ENCODE measurements around the gene ERBB2. TPM values are rescaled to one million over a fixed set of nuclear protein-coding genes. Genes with fewer than 3 reads are reported as not detected.

ERBB2 gene
- total and polyA plus RNA-seq, 5 donors from 2014 or later, result 0.36 to 5.5 (median 0.67) TPM

DNA sequence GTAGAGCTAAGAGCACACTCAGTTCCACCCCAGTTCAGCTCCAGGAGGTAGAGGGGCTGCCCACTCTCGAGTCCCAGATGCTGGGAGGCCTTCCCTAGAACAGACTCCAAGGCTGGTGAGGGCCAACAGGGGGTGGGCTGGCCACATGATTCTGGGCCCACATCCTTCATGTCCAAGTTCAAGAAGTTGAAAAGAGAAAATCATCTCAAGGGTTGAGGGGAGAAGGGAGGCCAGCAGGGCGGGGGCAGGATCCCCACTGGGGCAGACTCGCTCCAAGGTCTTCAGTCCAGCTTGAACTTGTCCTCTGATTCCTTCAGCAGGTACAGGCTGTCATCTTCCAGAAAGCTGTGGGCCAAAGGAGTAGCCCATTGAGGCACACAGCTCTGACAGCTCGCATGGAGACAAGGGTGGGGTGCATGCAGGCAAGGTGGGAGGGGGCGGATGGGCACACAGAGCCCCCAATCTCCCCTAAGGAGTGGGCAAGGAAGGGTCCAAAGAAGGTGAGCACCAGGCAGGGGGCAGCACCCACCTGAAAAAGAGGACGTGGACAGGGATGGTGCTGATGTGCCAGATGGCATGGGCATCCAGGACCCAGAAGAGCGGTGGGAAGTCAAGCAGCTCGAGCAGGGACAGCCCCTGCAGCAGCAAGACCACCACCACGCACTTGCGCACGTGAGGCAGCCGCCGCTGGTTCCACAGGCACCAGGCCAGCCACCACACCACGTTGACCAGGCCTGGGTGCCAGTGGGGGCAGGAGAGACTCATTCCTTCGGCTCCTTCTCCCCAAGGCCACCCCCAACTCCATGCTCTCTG, 27.1 kb upstream of the ERBB2 start:
- Mint-ChIP-seq H3K36me3 (no peaks in the 10 kb centered on the region), H3K4me3 (no peak overlapping the region), H3K27ac (peak overlapping the region in 1 of 3 donors; percentile 90), H3K27me3 (peaks cover 17% of the 10 kb centered on the region), H3K9me3 (no peaks in the 10 kb centered on the region), H3K4me1 (peaks cover 0 to 35% (median 14%) of the 10 kb centered on the region in 4 donors)
- no peak for ATAC-seq (ENCODE audit: low read depth in 2 of 2)
- H3K27ac ChIP-seq (ENCODE audit: insufficient read depth, low read length, poor library complexity, severe bottlenecking), result no peak overlapping the region
- no peak overlapping the region for H3K4me3 ChIP-seq (ENCODE audit: low read depth, low read length)
- no peak for DNase-seq
- no peaks in the 10 kb centered on the region for H3K36me3 ChIP-seq (ENCODE audit: control insufficient read depth, insufficient read depth, low read length)
- H3K4me1 ChIP-seq (ENCODE audit: control insufficient read depth, insufficient read depth, low read length, poor library complexity, severe bottlenecking), result peaks cover 32% of the 10 kb centered on the region
- H3K27me3 ChIP-seq (ENCODE audit: control insufficient read depth, insufficient read depth, low read length), result peaks cover 2% of the 10 kb centered on the region
- no peaks in the 10 kb centered on the region for H3K9me3 ChIP-seq (ENCODE audit: control insufficient read depth in 2 of 2, low read length in 2 of 2)

- peaks cover 25% of the 10 kb centered on the region for H3K4me1 ChIP-seq (ENCODE audit: control insufficient read depth, insufficient read depth, low read length, poor library complexity, severe bottlenecking)
- DNase-seq (no peak), ATAC-seq (ENCODE audit: low read depth in 2 of 2) (no peak)
- H3K4me3 ChIP-seq (ENCODE audit: low read depth, low read length), result no peak overlapping the region
- H3K27me3 ChIP-seq (ENCODE audit: control insufficient read depth, insufficient read depth, low read length), result peaks cover 2% of the 10 kb centered on the region
- Mint-ChIP-seq H3K9me3 (no peaks in the 10 kb centered on the region), H3K36me3 (no peaks in the 10 kb centered on the region), H3K4me1 (peaks cover 0 to 39% (median 16%) of the 10 kb centered on the region in 4 donors), H3K4me3 (peak overlapping the region in 1 of 4 donors; percentile 21), H3K27me3 (peaks cover 14% of the 10 kb centered on the region), H3K27ac (no peak overlapping the region)
- H3K9me3 ChIP-seq (ENCODE audit: control insufficient read depth in 2 of 2, low read length in 2 of 2), result no peaks in the 10 kb centered on the region
- H3K36me3 ChIP-seq (ENCODE audit: control insufficient read depth, insufficient read depth, low read length), result no peaks in the 10 kb centered on the region
- H3K27ac ChIP-seq (ENCODE audit: insufficient read depth, low read length, poor library complexity, severe bottlenecking), result no peak overlapping the region
Observed at GRCh38 chr17:39673335-39674081, 26.4 kb upstream of the ERBB2 start.

GRCh38 chr17:39674179-39674578, 25.7 kb upstream of the ERBB2 start:
- Mint-ChIP-seq H3K36me3 (no peaks in the 10 kb centered on the region), H3K4me1 (peaks cover under 1 to 43% (median 17%) of the 10 kb centered on the region in 4 donors), H3K4me3 (no peak overlapping the region), H3K27ac (no peak overlapping the region), H3K27me3 (peaks cover 7% of the 10 kb centered on the region), H3K9me3 (no peaks in the 10 kb centered on the region)
- H3K4me3 ChIP-seq (ENCODE audit: low read depth, low read length), result no peak overlapping the region
- no peak for ATAC-seq (ENCODE audit: low read depth in 2 of 2)
- H3K4me1 ChIP-seq (ENCODE audit: control insufficient read depth, insufficient read depth, low read length, poor library complexity, severe bottlenecking), result peaks cover 28% of the 10 kb centered on the region
- no peaks in the 10 kb centered on the region for H3K9me3 ChIP-seq (ENCODE audit: control insufficient read depth in 2 of 2, low read length in 2 of 2)
- no peaks in the 10 kb centered on the region for H3K36me3 ChIP-seq (ENCODE audit: control insufficient read depth, insufficient read depth, low read length)
- no peaks in the 10 kb centered on the region for H3K27me3 ChIP-seq (ENCODE audit: control insufficient read depth, insufficient read depth, low read length)
- no peak overlapping the region for H3K27ac ChIP-seq (ENCODE audit: insufficient read depth, low read length, poor library complexity, severe bottlenecking)
- DNase-seq, result no peak

DNA sequence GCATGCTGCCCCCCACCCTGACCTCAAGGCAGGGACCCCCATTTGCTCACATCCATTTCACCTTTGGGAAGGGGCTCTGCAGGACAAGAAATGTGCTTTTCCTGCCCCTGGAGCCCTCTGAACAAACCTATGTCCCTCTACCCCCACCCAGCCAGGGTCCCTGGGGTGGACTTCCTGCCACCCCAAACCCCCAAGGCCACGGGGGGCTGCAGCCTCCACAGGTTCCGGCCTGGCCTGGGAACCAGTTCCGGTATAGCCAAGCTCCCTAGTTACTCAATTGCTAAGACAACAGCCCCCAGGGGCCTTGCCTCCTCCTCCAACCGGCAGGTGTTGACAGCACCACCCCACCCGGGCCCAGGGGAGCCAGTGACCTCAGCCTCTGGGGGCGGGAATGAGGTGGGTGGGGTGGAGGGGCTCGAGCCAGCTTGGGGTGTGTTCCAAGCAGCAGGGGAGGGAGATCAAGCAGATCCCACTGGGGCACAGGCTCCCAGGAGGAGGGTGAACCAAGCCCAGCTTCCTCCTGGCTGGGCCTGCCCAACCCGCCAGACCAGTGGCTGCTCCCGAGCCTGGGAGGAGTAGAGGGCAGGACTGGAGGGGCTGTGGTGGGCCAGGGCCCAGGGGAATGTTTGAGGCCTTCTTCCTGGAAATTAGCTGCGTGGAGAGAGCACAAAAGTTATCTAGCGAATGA, 25.0 kb upstream of the ERBB2 start:
- no peaks in the 10 kb centered on the region for H3K27me3 ChIP-seq (ENCODE audit: control insufficient read depth, insufficient read depth, low read length)
- H3K36me3 ChIP-seq (ENCODE audit: control insufficient read depth, insufficient read depth, low read length), result no peaks in the 10 kb centered on the region
- Mint-ChIP-seq H3K36me3 (peaks cover 4% of the 10 kb centered on the region), H3K27ac (peak overlapping the region in 2 of 3 donors; percentile 52 to 91), H3K9me3 (no peaks in the 10 kb centered on the region), H3K4me1 (peaks cover 7 to 46% (median 24%) of the 10 kb centered on the region in 4 donors), H3K27me3 (peaks cover 6% of the 10 kb centered on the region), H3K4me3 (peak overlapping the region in 2 of 4 donors; percentile 41 to 46)
- no peak for ATAC-seq (ENCODE audit: low read depth in 2 of 2)
- H3K4me1 ChIP-seq (ENCODE audit: control insufficient read depth, insufficient read depth, low read length, poor library complexity, severe bottlenecking), result peaks cover 34% of the 10 kb centered on the region
- DNase-seq, result no peak
- H3K9me3 ChIP-seq (ENCODE audit: control insufficient read depth in 2 of 2, low read length in 2 of 2), result no peaks in the 10 kb centered on the region
- H3K4me3 ChIP-seq (ENCODE audit: low read depth, low read length), result no peak overlapping the region
- H3K27ac ChIP-seq (ENCODE audit: insufficient read depth, low read length, poor library complexity, severe bottlenecking), result no peak overlapping the region

DNA sequence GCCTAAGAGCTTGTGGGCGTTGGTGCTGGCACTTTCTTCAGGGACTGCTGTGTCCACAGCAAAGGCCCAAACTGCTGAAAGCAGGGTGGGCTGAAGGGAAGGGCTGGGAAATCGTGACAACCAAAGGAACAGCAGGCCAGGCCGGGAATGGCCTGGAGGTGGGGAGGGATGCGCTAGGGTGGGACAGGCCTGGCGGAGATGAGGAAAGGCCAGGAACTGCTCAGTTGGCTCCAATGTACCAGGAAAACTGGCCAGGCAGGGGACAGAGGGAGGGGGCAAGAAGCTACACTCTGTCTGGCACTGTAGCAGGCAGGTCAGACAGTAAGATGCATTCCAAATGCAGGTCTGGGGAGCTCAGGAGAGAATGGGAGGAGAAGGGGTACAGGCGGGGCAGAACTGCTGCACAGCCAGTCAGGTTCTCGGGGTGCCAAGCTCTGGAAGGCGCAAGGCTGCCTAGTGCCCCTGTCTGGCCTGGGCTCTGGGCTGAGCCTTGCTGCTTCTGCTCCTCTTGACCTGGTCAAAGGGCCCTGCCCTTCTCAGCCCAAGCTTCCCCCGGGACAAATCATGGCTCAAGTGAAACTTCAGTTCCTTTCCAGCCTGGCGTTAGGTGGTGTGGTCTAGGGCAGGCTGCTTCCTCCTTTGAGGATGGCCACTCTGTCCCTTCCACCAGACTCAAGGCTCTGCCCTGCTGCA, 24.3 kb upstream of the ERBB2 start:
- H3K36me3 Mint-ChIP-seq, result peaks cover 8% of the 10 kb centered on the region
- H3K36me3 ChIP-seq (ENCODE audit: control insufficient read depth, insufficient read depth, low read length), result no peaks in the 10 kb centered on the region
- peaks cover 2% of the 10 kb centered on the region for H3K27me3 Mint-ChIP-seq
- H3K4me1 Mint-ChIP-seq, result peaks cover 14 to 53% (median 30%) of the 10 kb centered on the region in 4 donors
- DNase-seq (no peak), ATAC-seq (ENCODE audit: low read depth in 2 of 2) (no peak)
- H3K27me3 ChIP-seq (ENCODE audit: control insufficient read depth, insufficient read depth, low read length), result no peaks in the 10 kb centered on the region
- no peak overlapping the region for H3K4me3 ChIP-seq (ENCODE audit: low read depth, low read length)
- no peaks in the 10 kb centered on the region for H3K9me3 Mint-ChIP-seq
- H3K9me3 ChIP-seq (ENCODE audit: control insufficient read depth in 2 of 2, low read length in 2 of 2), result no peaks in the 10 kb centered on the region
- H3K4me3 Mint-ChIP-seq, result peak overlapping the region in 3 of 4 donors; percentile 37 to 50 (median 46)
- peak overlapping the region; percentile 49 for H3K27ac ChIP-seq (ENCODE audit: insufficient read depth, low read length, poor library complexity, severe bottlenecking)
- H3K27ac Mint-ChIP-seq, result peak overlapping the region; percentile 87 to 93 (median 91)
- peaks cover 41% of the 10 kb centered on the region for H3K4me1 ChIP-seq (ENCODE audit: control insufficient read depth, insufficient read depth, low read length, poor library complexity, severe bottlenecking)

- ATAC-seq (ENCODE audit: low read depth in 2 of 2), result peak; percentile 64 to 70
- Histone ChIP-seq H3K27me3 (ENCODE audit: control insufficient read depth, insufficient read depth, low read length) (no peaks in the 10 kb centered on the region), H3K4me1 (ENCODE audit: control insufficient read depth, insufficient read depth, low read length, poor library complexity, severe bottlenecking) (peaks cover 43% of the 10 kb centered on the region), H3K27ac (ENCODE audit: insufficient read depth, low read length, poor library complexity, severe bottlenecking) (peak overlapping the region; percentile 49), H3K36me3 (ENCODE audit: control insufficient read depth, insufficient read depth, low read length) (no peaks in the 10 kb centered on the region), H3K4me3 (ENCODE audit: low read depth, low read length) (no peak overlapping the region), H3K9me3 (ENCODE audit: control insufficient read depth in 2 of 2, low read length in 2 of 2) (no peaks in the 10 kb centered on the region)
- peak in 2 of 3 donors; percentile 64 to 89 for DNase-seq
- Mint-ChIP-seq H3K9me3 (no peaks in the 10 kb centered on the region), H3K36me3 (peaks cover 12% of the 10 kb centered on the region), H3K4me1 (peaks cover 17 to 59% (median 31%) of the 10 kb centered on the region in 4 donors), H3K27ac (peak overlapping the region; percentile 87 to 93 (median 91)), H3K4me3 (peak overlapping the region in 3 of 4 donors; percentile 37 to 57 (median 50)), H3K27me3 (no peaks in the 10 kb centered on the region)
Observed at GRCh38 chr17:39676198-39676819, 23.6 kb upstream of the ERBB2 start.

DNA sequence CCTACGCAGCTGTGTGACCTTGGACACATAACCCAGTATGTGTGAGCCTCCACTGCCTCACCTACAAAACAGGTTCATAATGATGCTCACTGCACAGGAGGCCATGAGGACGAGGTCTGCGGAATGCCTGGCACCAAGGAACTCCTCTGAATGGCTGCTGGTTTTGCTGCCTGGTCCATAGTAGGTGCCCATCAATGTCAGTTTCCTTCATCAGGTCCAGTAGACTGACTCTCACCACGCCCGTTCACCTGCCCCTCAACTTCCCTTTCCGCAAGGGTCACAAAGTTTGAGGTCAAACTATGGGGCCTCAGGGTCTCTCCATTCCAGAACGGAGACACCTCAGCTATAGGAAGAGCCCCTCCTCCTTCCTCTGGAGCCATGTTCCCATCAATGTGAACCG, 22.8 kb upstream of the ERBB2 start:
- H3K27ac ChIP-seq (ENCODE audit: insufficient read depth, low read length, poor library complexity, severe bottlenecking), result no peak overlapping the region
- Mint-ChIP-seq H3K27me3 (no peaks in the 10 kb centered on the region), H3K27ac (peak overlapping the region; percentile 87 to 93 (median 91)), H3K36me3 (peaks cover 13% of the 10 kb centered on the region), H3K4me1 (peaks cover 17 to 59% (median 29%) of the 10 kb centered on the region in 4 donors), H3K4me3 (peak overlapping the region in 1 of 4 donors; percentile 46), H3K9me3 (no peaks in the 10 kb centered on the region)
- H3K36me3 ChIP-seq (ENCODE audit: control insufficient read depth, insufficient read depth, low read length), result no peaks in the 10 kb centered on the region
- DNase-seq, result no peak
- no peaks in the 10 kb centered on the region for H3K9me3 ChIP-seq (ENCODE audit: control insufficient read depth in 2 of 2, low read length in 2 of 2)
- H3K4me1 ChIP-seq (ENCODE audit: control insufficient read depth, insufficient read depth, low read length, poor library complexity, severe bottlenecking), result peaks cover 43% of the 10 kb centered on the region
- no peak overlapping the region for H3K4me3 ChIP-seq (ENCODE audit: low read depth, low read length)
- no peak for ATAC-seq (ENCODE audit: low read depth in 2 of 2)
- H3K27me3 ChIP-seq (ENCODE audit: control insufficient read depth, insufficient read depth, low read length), result no peaks in the 10 kb centered on the region

All from CD4-positive, CD25-positive, alpha-beta regulatory T cell (primary cell).